NCI-H82 treated with DMSO at 0.1 percent for 48 hours (cell line): ENCODE results near the gene PPP1R18.
"Not testable (repeated sequence)": the region's sequence is repeated elsewhere in the genome, so short reads cannot be mapped to it uniquely, and the experiment has no call there.

Source experiments
- DNase-seq: peaks from one replicate; lab custom pipeline; 2025; ENCODE audit not compliant: unreplicated experiment; lab: John Stamatoyannopoulos, UW

PPP1R18 gene, protein sequence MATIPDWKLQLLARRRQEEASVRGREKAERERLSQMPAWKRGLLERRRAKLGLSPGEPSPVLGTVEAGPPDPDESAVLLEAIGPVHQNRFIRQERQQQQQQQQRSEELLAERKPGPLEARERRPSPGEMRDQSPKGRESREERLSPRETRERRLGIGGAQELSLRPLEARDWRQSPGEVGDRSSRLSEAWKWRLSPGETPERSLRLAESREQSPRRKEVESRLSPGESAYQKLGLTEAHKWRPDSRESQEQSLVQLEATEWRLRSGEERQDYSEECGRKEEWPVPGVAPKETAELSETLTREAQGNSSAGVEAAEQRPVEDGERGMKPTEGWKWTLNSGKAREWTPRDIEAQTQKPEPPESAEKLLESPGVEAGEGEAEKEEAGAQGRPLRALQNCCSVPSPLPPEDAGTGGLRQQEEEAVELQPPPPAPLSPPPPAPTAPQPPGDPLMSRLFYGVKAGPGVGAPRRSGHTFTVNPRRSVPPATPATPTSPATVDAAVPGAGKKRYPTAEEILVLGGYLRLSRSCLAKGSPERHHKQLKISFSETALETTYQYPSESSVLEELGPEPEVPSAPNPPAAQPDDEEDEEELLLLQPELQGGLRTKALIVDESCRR

DNA sequence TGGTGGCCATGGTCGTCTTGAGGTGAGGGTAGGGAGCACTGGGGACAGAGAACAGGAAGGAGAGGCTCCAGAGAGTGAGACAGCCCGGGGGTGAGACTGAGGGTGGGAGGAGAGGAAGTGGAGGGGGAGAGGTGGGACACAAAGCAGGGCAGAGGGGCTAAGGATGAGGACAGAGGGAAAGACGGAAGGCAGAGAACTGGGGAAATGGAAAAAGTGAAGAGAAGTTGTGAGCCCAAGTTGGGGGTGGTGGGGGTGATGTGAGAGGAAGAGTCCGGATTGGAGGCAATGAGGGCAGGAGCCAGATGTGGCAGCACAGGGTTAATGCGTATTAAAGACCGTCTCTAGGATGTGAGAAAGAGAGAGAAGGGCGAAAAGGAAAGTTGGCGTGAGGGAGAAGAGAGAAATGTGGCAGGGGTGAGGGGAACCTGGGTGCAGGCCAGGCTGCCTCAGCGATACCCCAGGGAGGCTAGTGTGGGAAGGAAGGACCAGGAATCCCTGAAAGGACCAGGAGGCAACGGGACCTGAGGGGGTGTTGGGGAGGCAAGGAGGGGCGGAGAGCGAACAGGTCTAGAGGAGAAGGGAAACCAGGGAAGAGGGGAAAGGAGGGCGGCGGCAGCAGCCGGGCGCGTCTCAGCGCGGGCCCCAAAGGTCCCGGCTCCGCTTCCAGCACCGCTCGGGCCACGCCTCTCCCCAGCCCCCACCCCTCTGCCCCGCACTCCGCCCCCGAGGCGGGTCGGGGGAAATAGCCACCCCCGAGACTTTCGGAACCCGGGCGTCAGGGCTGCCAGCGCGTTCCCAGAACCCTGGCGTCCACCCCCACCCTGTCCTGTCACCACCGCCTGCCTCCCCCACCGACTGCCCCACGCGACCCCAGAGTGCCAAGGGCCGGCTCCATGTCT is at the start of gene PPP1R18:
Gene PPP1R18, minus strand, starts transcription at position 637 of the 899 bp plus-strand sequence. Its CDS starts 627 bp downstream, at position 10.
- no peak for DNase-seq

DNA sequence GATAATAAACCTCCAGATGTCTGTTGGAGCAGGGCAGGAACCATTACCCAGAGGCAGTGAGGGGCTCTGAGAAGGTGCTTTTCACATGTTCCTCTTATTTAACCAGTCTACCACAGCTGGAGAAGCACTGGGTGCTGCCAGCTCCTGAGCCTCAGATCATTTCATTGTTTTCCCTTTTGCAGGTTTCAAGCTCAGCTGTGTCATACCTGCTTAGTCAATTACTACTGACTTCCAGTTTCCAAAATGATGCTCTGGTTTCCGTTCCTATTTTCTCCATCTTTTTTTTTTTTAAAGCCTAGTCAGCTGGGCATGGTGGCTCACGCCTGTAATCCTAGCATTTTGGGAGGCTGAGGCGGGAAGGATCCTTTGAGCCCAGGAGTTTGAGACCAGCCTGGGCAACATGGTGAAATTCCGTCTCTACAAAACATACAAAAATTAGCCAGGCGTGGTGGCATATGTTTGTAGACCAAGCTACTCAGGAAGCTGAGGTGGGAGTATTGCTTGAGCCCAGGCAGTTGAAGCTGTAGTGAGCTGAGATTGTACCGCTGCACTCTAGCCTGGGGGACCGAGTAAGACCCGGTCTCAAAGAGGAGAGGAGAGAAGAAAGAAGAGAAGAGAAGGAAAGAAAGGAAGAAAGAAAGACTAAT is 49.3 kb upstream of the PPP1R18 start:
- DNase-seq: no peak

DNA sequence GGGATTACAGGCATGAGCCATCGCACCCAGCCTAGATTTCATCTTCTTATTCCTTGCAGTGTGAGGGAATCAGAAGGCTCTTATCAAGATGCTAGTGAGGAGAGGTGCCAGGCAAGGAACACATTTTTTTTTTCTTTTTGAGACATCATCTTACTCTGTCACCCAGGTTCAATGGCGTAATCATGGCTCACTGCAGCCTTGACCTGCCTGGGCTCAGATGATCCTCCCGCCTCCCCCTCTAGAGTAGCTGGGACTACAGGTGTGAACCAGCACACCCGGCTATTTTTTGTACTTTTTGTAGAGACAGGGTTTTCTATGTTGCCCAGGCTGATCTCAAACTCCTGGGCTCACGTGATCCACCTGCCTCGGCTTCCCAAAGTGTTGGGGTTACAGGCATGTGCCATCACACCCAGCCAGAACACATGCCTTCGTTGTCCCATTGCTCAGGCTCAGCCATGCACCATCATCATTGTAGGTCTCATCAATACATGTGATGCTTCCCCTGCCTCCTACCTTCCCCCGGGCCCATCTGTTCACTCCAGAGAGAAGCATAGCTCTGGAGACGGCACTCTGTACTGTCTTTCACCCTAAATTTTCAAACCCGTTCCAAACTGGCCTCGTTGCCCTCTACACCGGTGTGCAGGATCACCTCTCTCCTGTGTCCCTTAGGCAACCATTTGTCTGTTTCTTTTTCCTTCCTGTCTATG is 45.9 kb upstream of the PPP1R18 start:
- DNase-seq: no peak

DNA sequence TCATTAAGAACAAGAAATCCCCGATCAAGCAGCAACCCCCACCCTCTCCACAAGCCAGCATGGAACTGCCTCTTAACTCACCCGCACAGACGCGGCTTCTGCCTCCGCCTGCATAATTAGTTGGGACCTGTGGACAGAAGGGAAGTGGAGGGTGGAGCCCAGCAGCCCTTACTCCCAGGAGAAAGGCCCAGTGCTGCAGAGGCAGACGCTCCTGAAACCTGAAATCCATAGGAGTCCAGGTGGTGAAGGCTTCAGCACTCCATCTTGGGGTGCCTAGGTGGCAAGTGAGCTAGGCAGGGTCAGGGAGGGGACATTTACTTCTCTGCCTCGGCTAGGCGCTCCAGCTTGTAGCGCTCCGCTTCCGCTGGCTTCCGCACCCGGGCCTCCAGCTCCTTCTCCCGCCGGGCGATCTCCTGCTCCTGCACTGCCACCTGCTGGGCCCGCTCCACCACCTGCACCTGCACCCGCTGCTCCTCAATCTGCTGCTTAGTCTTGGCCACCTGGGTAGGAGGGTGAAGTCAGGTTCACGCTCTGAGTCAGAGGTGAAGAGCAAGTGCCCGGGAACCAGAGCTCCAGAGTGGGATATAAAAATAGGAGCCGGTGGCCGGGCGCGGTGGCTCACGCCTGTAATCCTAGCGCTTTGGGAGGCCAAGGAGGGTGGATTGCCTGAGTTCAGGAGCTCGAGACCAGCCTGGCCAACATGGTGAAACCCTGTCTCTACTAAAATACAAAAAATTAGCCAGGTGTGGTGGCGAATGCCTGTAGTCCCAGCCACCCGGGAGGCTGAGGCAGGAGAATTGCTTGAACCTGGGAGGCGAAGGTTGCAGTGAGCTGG is 44.4 kb upstream of the PPP1R18 start:
- DNase-seq: peak; percentile 76

DNA sequence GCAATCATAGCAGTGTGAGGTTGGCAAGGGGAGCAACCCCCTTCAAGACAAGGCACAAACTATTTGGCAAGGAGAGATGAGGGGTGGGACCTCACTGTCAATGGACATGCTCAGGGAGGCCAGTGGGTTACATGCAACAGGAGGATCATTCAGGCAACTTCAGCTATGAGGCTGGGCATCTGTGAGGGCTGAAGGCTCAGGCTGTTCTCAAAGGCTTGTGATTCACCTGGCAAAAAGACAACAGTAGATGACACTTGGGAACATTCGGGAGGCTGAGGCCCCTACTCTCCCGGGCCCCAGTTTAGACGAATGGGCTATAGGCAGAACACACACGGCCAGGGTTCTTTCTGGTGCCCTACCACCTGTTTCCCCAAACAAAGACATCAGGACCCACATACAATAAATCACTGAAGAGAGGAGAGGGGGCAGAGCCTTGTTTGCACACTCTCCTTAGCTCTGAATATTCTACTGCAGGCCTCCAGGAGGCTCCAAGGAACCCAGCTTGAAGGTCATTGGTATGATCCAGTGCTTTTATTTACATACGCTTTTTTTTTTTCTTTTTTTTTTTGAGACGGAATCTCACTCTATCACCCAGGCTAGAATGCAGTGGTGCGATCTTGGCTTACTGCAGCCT is 41.6 kb upstream of the PPP1R18 start:
- DNase-seq: no peak

DNA sequence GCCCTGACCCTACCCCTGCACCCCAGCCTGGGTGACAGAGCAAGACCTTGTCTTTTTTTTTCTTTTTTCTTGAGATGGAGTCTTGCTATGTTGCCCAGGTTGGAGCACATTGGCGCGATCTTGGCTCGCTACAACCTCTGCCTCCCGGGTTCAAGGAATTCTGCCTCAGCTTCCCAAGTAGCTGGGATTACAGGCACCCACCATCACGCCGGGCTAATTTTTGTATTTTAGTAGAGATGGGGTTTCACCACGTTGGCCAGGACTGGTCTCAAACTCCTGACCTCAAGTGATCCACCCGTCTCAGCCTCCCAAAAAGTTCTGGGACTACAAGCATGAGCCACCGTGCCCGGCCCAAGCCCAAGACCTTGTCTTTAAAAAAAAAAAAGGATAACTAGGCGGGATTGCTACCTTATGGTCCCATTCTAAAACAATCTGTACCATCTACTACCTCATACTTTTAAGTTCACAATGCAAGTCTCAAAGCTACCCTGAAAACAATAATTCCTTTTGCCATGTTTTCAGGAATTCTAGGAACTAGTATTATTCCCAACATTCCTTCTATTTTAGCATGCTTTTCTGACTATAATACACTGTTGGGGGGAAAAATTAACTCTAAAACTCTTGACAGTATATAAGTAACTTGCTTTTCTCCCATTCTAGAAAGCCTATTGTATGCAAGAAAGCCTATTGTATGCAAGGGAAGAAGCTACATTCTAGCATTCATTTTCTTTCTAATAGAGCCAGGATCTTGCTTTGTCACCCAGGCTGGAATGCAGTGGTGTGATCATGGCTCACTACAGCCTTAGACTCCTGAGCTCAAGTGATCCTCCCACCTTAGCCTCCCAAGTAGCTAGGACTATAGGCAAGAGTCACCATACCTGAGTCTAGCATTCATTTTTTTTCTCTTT is 40.3 kb upstream of the PPP1R18 start:
- DNase-seq: no peak

DNA sequence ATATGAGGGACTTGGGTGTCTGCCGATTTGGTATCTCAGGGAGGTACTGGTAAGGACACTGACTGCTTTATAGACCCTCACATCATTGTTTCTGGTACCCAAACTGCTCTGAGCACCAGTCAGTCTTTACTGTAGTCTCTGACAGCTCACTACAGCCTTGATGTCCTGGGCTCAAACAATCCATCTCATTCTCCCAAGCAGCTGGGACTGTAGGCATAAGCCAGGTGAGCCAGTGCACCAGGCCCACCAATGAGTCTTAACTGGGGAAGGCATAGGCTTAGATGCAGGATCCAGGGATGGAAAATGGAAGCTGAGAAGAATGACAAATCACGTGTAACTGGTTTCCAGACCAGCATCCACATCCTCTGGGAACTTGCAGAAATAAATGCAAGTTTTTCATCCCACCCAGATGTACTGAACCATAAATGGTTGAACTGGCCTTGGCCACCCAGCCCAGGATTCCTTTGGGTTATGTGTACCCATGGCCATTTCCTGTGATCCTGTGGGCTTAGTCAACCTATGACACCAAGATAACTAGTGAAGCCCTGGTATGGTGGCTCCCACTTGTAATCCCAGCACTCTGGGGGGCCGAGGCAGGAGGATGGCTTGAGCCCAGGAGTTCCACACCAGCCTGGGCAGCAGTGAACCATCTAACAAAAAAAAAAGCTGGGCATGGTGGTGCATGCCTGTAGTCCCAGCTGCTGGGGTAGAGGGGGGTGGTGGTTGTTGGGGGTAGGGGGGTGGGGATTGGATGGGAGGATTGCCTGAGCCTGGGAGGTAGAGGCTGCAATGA is 39.5 kb upstream of the PPP1R18 start:
- peak; percentile 39 for DNase-seq

DNA sequence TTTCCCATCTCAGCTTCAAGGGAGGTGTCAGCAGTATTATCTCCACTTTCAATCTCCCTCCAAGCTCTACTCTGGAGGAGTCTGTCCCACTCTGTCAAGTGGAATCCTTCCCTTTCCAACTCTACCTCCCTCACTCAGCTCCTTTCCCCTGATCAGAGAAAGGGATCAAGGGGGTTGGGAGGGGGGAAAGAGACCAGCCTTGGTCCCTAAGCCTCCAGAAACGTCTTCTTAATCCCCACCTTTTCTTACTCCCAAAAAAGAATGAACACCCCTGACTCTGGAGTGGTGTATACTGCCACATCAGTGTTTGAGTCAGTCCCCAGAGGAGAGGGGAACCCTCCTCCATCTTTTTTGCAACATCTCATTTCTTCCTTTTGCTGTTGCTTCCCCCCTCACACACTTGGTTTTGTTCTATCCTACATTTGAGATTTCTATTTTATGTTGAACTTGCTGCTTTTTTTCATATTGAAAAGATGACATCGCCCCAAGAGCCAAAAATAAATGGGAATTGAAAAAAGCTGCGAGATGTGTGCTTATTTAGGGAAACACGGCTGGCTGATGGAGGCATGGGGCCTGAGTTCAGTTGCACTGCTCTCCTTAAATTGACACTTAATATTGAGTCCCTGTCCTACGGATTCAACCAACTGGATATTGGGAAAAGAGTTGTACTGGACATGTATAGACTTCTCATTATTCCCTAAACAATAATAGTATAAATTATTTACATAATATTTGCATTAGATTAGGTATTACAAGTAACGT is 38.6 kb upstream of the PPP1R18 start:
- no peak for DNase-seq

DNA sequence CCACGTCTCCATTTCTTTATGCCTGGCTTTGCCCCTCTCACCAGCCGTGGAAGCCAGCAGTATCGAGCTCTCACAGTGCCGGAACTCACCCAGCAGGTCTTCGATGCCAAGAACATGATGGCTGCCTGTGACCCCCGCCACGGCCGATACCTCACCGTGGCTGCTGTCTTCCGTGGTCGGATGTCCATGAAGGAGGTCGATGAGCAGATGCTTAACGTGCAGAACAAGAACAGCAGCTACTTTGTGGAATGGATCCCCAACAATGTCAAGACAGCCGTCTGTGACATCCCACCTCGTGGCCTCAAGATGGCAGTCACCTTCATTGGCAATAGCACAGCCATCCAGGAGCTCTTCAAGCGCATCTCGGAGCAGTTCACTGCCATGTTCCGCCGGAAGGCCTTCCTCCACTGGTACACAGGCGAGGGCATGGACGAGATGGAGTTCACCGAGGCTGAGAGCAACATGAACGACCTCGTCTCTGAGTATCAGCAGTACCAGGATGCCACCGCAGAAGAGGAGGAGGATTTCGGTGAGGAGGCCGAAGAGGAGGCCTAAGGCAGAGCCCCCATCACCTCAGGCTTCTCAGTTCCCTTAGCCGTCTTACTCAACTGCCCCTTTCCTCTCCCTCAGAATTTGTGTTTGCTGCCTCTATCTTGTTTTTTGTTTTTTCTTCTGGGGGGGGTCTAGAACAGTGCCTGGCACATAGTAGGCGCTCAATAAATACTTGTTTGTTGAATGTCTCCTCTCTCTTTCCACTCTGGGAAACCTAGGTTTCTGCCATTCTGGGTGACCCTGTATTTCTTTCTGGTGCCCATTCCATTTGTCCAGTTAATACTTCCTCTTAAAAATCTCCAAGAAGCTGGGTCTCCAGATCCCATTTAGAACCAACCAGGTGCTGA is 37.6 kb upstream of the PPP1R18 start:
- DNase-seq: not testable (repeated sequence)

DNA sequence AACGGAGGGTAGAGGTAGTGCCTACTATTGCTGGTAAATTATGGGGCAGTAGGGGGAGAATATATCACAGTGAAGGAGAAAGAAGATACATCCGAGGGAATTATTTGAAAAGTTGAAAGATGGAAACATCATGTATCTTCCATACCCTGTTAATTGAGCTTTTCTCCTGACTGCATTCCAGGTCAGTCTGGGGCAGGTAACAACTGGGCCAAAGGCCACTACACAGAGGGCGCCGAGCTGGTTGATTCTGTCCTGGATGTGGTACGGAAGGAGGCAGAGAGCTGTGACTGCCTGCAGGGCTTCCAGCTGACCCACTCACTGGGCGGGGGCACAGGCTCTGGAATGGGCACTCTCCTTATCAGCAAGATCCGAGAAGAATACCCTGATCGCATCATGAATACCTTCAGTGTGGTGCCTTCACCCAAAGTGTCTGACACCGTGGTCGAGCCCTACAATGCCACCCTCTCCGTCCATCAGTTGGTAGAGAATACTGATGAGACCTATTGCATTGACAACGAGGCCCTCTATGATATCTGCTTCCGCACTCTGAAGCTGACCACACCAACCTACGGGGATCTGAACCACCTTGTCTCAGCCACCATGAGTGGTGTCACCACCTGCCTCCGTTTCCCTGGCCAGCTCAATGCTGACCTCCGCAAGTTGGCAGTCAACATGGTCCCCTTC is 36.9 kb upstream of the PPP1R18 start:
- not testable (repeated sequence) for DNase-seq

DNA sequence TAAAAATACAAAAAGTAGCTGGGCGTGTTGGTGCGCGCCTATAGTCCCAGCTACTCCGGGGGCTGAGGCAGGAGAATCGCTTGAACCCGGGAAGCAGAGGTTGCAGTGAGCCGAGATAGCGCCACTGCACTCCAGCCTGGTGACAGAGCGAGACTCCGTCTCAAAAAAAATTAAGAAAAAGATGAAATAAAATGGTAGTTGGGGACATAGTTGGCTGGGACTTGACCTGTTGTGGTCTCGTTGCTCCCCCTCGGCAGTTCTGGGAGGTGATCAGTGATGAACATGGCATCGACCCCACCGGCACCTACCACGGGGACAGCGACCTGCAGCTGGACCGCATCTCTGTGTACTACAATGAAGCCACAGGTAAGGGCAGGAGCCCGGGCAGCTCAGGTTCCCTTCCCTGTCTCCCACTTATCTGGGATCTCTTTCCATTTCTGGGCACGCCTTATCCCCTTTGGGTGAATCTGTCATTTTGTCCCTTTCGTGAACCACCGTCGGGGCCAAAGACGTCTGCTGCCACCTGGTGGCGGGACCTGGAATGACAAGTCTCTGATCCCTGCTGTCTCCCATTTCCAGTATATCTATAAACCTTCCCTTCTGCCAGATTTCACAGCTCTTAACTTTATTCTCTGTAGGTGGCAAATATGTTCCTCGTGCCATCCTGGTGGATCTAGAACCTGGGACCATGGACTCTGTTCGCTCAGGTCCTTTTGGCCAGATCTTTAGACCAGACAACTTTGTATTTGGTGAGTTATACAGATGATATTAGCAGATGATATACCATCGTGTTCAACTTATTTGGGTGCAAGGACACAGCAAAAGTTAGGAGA is 36.1 kb upstream of the PPP1R18 start:
- DNase-seq: peak; percentile 58

DNA sequence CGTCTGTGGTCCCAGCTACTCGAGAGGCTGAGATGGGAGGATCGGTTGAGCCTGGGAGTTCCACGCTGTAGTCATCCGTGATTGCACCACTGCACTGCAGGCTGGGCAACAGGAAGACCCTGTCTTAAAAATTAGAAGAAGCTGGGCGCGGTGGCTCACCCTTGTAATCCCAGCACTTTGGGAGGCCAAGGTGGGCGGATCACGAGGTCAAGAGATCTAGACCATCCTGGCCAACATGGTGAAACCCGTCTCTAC is 35.5 kb upstream of the PPP1R18 start:
- not testable (repeated sequence) for DNase-seq

DNA sequence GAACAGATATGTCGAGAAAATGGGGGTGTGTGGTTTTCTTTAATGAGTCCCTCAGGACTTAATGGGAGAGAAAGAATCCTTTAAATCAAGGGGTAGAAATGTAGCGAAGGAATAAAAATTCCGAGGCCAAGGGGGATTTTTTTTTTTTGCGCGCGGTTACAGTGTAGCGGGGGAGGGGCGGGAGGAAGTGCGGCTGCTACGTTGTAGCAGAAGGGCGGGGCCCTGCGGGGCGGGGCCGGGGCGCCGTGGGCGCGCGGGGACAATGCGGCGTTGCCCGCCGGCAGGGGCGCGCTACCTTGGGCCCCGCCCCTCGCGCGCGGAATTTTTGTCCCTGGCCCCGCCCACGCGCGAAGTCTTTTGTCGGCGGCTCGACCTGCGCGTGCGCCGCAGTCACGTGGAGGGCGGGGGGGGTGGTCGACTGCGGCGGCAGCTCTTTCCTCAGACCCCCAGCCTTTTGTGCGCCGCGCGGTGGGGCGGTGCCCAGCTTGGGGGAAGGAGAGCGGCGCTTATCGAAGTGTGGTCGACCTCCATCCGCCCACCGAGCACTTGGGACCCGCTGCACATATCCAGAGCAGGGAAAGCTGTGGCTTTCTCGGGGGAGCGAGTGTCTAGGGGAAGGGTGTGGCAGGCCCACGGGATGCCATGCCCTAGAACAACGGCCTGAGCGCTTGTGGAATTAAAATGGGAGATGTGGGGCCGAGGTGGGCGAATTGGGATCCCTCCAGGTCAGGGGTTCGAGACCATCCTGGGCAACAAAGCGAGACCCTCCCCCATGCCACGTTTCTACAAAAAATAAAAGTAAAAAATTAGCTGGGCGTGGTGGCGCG is 35.0 kb upstream of the PPP1R18 start:
- DNase-seq: peak; percentile 77
